HepG2 (cell line): ENCODE results near the gene FASLG.

Source experiments
- ZNF296 ChIP-seq: sonication (generic); formaldehyde crosslinking; conservative IDR thresholded peaks from 2 replicates; pipeline ENCODE4 v1.5.0; 2020; ENCODE audit warnings: mild to moderate bottlenecking, missing genetic modification reagents
- ZNF816 ChIP-seq: sonication (generic); formaldehyde crosslinking; IDR thresholded peaks from 2 replicates; pipeline ENCODE4 v1.8.0; 2022; ENCODE audit warnings: missing genetic modification reagents, mild to moderate bottlenecking, borderline replicate concordance
- ZSCAN21 ChIP-seq: sonication (generic); formaldehyde crosslinking; IDR thresholded peaks from 2 replicates; pipeline ENCODE4 v1.8.0; 2022; ENCODE audit warnings: mild to moderate bottlenecking, missing genetic modification reagents, moderate library complexity, borderline replicate concordance
- TF ChIP-seq, protein P1 (sequence below): sonication (generic); formaldehyde crosslinking; IDR thresholded peaks from 2 replicates; pipeline ENCODE4 v1.5.0; 2020; ENCODE audit warnings: mild to moderate bottlenecking, missing genetic modification reagents, moderate library complexity

DNA sequence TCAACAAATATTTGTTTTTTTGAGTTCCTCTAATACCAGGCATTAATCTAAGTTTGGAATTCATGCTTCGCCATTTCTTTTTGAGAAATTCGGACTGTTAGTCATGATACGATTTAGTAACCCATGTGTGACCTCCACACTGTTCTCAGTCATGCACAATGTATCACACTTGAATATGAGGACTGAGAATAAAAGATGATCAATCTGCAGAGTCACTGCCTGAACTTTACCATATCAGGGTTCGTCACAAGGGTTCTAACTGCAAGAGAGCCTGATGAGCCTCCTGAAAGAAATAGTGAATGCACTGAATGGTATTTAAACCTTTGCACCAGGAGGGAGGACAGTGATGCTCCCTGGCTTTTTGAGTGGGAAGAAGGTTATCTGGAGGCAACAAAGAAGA lies 10.9 kb upstream of the FASLG start:
- TF ChIP-seq ZNF296 (no peak), ZNF816 (no peak), ZSCAN21 (CRISPR knock-in tag) (no peak)
- TF ChIP-seq, protein P1, sequence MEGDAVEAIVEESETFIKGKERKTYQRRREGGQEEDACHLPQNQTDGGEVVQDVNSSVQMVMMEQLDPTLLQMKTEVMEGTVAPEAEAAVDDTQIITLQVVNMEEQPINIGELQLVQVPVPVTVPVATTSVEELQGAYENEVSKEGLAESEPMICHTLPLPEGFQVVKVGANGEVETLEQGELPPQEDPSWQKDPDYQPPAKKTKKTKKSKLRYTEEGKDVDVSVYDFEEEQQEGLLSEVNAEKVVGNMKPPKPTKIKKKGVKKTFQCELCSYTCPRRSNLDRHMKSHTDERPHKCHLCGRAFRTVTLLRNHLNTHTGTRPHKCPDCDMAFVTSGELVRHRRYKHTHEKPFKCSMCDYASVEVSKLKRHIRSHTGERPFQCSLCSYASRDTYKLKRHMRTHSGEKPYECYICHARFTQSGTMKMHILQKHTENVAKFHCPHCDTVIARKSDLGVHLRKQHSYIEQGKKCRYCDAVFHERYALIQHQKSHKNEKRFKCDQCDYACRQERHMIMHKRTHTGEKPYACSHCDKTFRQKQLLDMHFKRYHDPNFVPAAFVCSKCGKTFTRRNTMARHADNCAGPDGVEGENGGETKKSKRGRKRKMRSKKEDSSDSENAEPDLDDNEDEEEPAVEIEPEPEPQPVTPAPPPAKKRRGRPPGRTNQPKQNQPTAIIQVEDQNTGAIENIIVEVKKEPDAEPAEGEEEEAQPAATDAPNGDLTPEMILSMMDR = no peak
